GM18499 (cell line): ENCODE data around the gene RNF215.

Experiments
- ATAC-seq: cut with Tn5 transposase; IDR thresholded peaks from one replicate; pipeline ENCODE4 v1.9.1; 2021; ENCODE audit warnings: moderate number of reproducible peaks; ENCODE audit not compliant: insufficient read depth, unreplicated experiment

Gene RNF215

GRCh38 chr22:30397656-30398635 lies 10.7 kb upstream of the RNF215 start:
- ATAC-seq: no peak

- no peak for ATAC-seq
These were observed 9.9 kb upstream of the RNF215 start, which contains the start of gene SEC14L2 for GRCh38 chr22:30396871-30397655. SEC14L2 (plus strand) TSS chr22:30397018; CDS start chr22:30397117, 99 bp downstream.

GRCh38 chr22:30393885-30394284 lies 6.7 kb upstream of the RNF215 start:
- ATAC-seq: no peak

DNA sequence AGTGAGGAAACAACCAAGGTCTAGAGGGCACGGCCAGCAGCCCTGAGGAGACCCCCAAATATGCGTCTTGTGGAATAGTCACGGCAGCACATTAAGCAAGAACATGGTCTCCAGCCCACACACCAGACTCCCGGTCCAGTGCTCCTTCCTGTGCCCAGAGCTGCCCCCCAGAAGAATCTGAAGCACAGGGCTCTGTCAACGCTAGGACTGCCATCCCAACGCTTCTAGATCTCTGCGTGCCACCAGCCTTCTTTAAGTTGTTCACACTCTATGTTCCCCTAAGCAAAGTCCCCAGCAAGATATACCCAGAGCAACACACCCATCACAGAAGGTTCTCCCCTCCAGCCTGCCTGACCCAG lies 6.1 kb upstream of the RNF215 start:
- ATAC-seq: no peak

GRCh38 chr22:30392661-30393321 lies 5.6 kb upstream of the RNF215 start:
- ATAC-seq: no peak

- ATAC-seq: no peak
These were observed 3.9 kb upstream of the RNF215 start for GRCh38 chr22:30390974-30391691.

DNA sequence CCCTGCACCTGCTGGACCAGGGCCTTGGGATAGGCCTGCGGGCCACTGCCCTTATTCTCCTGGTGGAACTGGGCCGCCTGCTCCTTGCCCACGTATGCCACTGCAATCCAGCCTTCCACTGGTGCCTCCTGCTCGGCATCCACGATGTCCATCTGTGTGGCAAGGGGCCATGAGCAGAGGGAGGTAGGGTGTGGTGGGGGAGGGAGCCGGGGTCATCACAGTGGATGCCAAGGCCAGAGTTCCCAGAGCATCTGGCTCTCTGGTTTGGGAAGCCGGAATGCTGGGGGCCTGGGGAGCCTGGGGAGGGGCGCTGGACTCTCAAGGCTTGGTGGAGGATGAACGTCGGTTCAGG lies 627 bp downstream of the RNF215 start:
- no peak for ATAC-seq

GRCh38 chr22:30385942-30386341 lies 1.3 kb downstream of the RNF215 start:
- ATAC-seq: no peak

- no peak for ATAC-seq
These were observed 4.2 kb downstream of the RNF215 start for GRCh38 chr22:30383061-30383460.

GRCh38 chr22:30382340-30382739 lies 4.9 kb downstream of the RNF215 start:
- ATAC-seq: no peak

DNA sequence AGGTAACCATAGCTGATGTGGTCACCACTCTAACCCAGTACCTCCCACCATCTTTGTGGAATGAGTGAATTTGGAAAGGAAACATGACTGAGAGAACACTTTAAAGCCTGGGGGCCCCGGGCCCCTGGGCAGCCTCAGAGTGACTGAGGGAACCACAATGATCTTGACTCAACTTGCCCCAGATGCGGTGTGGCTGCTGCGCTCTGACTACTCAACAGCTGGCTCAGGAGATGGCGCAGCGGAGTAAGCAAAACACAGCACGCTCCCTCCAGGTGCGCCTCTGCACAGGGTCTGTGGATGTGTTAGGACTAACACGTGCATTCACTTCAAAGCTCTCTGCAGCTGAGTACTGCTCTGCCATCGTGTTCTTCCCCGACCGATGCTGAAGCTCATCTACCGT lies 5.9 kb downstream of the RNF215 start:
- no peak for ATAC-seq

GRCh38 chr22:30380011-30380410 lies 7.2 kb downstream of the RNF215 start:
- ATAC-seq: no peak

DNA sequence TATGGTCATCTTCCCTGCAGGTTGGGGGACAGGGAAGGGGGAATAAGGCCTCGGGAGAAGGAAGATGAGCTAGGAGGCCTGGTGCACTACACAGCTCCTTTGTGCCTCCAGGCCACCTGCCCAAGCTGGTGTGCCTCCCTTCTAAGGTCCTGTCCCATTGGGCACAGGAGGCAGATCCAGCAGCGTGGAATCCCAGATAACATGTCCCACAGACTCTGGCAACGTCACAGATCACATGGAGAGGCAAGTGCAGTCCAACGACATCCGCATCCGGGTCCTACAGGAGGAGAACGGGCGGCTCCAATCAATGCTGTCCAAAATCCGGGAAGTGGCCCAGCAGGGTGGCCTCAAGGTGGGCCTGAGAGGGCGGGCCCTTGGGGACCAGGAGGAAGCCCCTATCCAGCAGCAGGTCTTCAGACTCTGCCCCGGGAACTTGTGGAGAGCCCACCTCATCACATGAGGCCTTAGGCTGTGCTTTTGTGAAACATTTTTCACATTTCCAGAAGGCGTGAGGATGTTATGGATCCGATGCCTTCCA lies 11.8 kb downstream of the RNF215 start:
- no peak for ATAC-seq

- no peak for ATAC-seq
These were observed 13.6 kb downstream of the RNF215 start for GRCh38 chr22:30373331-30374325.

DNA sequence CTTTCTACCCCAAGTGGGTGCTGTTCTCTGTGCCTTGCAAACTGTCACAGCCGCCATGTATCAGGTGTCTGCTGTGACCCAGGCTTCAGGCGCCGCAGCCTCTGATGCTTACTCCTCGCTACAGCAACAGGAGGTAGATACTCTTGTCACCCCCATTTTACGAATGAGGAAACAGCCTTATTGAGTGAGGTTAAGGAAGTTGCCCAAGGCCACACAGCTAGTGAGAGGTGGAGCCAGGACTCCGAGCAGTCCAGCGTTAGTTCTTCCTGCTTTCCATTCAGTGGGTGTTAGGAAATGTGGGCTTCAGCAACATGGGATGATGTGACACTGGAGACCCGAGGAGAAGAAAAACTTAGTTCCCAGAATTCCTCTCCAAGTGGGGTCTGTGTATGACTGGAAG lies 14.3 kb downstream of the RNF215 start:
- no peak for ATAC-seq

DNA sequence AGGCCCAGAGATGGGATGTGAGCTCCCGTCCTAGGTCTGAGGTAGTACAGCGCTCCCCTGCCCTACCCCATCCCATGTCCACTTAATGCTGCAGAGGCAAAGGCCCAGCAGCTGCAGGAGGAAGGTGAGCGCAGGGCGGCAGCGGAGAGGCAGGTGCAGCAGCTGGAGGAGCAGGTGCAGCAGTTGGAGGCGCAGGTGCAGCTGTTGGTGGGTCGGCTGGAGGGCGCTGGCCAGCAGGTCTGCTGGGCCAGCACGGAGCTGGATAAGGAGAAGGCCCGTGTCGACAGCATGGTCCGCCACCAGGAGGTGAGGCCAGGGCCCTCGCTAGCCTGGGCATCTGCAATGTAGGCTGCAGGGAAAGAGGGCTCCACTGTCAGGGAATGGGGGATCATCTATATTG lies 15.2 kb downstream of the RNF215 start:
- ATAC-seq: no peak

- no peak for ATAC-seq
These were observed 15.9 kb downstream of the RNF215 start for GRCh38 chr22:30371321-30371720.

DNA sequence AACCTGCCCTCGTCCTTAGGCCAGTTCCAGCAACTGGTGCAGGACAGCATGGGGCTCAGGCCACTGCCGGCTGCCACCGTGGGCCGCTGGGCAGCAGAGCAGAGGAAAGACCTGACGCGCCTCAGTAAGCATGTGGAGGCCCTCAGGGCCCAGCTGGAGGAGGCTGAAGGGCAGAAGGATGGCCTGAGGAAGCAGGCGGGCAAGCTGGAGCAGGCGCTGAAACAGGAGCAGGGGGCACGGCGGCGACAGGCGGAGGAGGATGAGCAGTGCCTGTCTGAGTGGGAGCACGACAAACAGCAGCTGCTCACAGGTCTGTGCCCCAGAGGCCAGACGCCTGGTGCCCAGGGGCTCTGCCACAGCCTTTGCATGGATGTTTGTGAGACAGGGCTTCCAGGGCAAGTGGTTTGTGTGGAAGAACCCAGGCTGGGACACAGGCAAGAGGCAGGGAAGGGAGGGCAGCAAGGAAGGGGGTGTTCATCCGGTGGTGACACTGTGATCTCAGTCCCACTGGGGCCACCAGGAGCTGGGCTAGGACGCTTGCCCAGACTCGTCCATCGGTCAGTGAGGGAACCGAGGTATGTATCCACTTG lies 16.5 kb downstream of the RNF215 start:
- ATAC-seq: no peak
